Thoracic aorta (tissue), 2 donors: Measurements from ENCODE around the gene ALK. TPM values are rescaled to one million over a fixed set of nuclear protein-coding genes. Genes with fewer than 3 reads are reported as not detected.

ENCODE experiments used
- ATAC-seq: fragments of 150-250 bp; one replicate; pipeline ENCODE4 v1.8.0; 2017; ENCODE audit warnings: low read depth; ENCODE audit not compliant: insufficient number of reproducible peaks, low FRiP score
- DNase-seq: peaks from one replicate; pipeline ENCODE4 v3.0.0-alpha.2; 2020; ENCODE audit warnings: low spot score
- H3K27ac ChIP-seq, 2 donors: fragments of 200-600 bp; sonication (generic); 1 replicate in 1 of 2; 2 replicates in 1 of 2; pipeline ENCODE4 v1.5.1; 2016; ENCODE audit warnings: mild to moderate bottlenecking in 2 of 2, moderate library complexity in 2 of 2
- H3K27me3 ChIP-seq: fragments of 200-600 bp; sonication (generic); replicated peaks from 2 replicates; pipeline ENCODE4 v1.6.0; 2016; ENCODE audit warnings: mild to moderate bottlenecking; ENCODE audit not compliant: insufficient read depth
- H3K36me3 ChIP-seq: fragments of 200-600 bp; sonication (generic); one replicate; pipeline ENCODE4 v1.5.1; 2016
- H3K4me1 ChIP-seq, 2 donors: fragments of 200-600 bp; sonication (generic); 1 replicate in 1 of 2; 2 replicates in 1 of 2; pipeline versions ENCODE4 v1.5.1 to v1.6.0; 2016; ENCODE audit warnings: low read depth in 2 of 2, mild to moderate bottlenecking in 1 of 2; ENCODE audit not compliant: control insufficient read depth in 1 of 2
- H3K4me3 ChIP-seq: fragments of 200-600 bp; sonication (generic); 2 replicates; pipeline ENCODE4 v1.5.1; 2016; ENCODE audit warnings: mild to moderate bottlenecking
- H3K9me3 ChIP-seq: fragments of 200-600 bp; sonication (generic); 2 replicates; pipeline ENCODE4 v1.5.1; 2016
- total RNA-seq, 2 donors: library from RNA; depleted of rRNA; stranded (reverse); fragments of >200 nt; gene quantifications; one replicate each; pipeline versions ENCODE4 v1.1.0 to v1.2.3, GENCODE V29; 2016
- TF ChIP-seq, protein P1 (sequence below): fragments of 200-600 bp; sonication (generic); IDR thresholded peaks from one replicate; pipeline ENCODE4 v1.5.1; 2019; ENCODE audit warnings: antibody characterized with exemption

The ALK gene
- total RNA-seq, 2 donors from 2014 or later: 2.0 TPM; not detected in 1

- no peak overlapping the region for H3K4me3 ChIP-seq
- no peaks in the 10 kb centered on the region for H3K4me1 ChIP-seq
- TF ChIP-seq, protein P1, sequence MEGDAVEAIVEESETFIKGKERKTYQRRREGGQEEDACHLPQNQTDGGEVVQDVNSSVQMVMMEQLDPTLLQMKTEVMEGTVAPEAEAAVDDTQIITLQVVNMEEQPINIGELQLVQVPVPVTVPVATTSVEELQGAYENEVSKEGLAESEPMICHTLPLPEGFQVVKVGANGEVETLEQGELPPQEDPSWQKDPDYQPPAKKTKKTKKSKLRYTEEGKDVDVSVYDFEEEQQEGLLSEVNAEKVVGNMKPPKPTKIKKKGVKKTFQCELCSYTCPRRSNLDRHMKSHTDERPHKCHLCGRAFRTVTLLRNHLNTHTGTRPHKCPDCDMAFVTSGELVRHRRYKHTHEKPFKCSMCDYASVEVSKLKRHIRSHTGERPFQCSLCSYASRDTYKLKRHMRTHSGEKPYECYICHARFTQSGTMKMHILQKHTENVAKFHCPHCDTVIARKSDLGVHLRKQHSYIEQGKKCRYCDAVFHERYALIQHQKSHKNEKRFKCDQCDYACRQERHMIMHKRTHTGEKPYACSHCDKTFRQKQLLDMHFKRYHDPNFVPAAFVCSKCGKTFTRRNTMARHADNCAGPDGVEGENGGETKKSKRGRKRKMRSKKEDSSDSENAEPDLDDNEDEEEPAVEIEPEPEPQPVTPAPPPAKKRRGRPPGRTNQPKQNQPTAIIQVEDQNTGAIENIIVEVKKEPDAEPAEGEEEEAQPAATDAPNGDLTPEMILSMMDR: no peak
- no peaks in the 10 kb centered on the region for H3K9me3 ChIP-seq
- no peaks in the 10 kb centered on the region for H3K27me3 ChIP-seq
- DNase-seq (no peak), ATAC-seq (no peak)
- H3K36me3 ChIP-seq: no peaks in the 10 kb centered on the region
- H3K27ac ChIP-seq: no peak overlapping the region
These were observed 226.6 kb downstream of the ALK start for GRCh38 chr2:29694741-29695140.

GRCh38 chr2:29691391-29691950 is 229.9 kb downstream of the ALK start:
- TF ChIP-seq, protein P1: no peak
- no peaks in the 10 kb centered on the region for H3K27me3 ChIP-seq
- H3K4me1 ChIP-seq: no peaks in the 10 kb centered on the region
- no peak overlapping the region for H3K27ac ChIP-seq
- no peak for DNase-seq
- no peak overlapping the region for H3K4me3 ChIP-seq
- ATAC-seq: no peak
- no peaks in the 10 kb centered on the region for H3K36me3 ChIP-seq
- no peaks in the 10 kb centered on the region for H3K9me3 ChIP-seq

- DNase-seq (no peak), ATAC-seq (no peak)
- Histone ChIP-seq H3K9me3 (no peaks in the 10 kb centered on the region), H3K27me3 (no peaks in the 10 kb centered on the region), H3K4me3 (no peak overlapping the region), H3K27ac (no peak overlapping the region), H3K36me3 (no peaks in the 10 kb centered on the region), H3K4me1 (no peaks in the 10 kb centered on the region)
- TF ChIP-seq, protein P1: no peak
These were observed 231.7 kb downstream of the ALK start for GRCh38 chr2:29689666-29690065.

GRCh38 chr2:29688429-29688828 is 233.0 kb downstream of the ALK start:
- DNase-seq (no peak), ATAC-seq (no peak)
- Histone ChIP-seq H3K4me1 (no peaks in the 10 kb centered on the region), H3K27ac (no peak overlapping the region), H3K9me3 (no peaks in the 10 kb centered on the region), H3K27me3 (no peaks in the 10 kb centered on the region), H3K4me3 (no peak overlapping the region), H3K36me3 (no peaks in the 10 kb centered on the region)
- TF ChIP-seq, protein P1: no peak

GRCh38 chr2:29687121-29687520 is 234.3 kb downstream of the ALK start:
- DNase-seq (no peak), ATAC-seq (no peak)
- TF ChIP-seq, protein P1: no peak
- Histone ChIP-seq H3K4me3 (no peak overlapping the region), H3K27ac (no peak overlapping the region), H3K36me3 (no peaks in the 10 kb centered on the region), H3K4me1 (no peaks in the 10 kb centered on the region), H3K9me3 (no peaks in the 10 kb centered on the region), H3K27me3 (no peaks in the 10 kb centered on the region)
